SK-N-MC (cell line): ENCODE results near the gene ZNF618.

Experiments used
- EZH2 ChIP-seq: fragments of 200-600 bp; sonication (generic); IDR thresholded peaks from one replicate; pipeline ENCODE4 v1.6.1; 2017; ENCODE audit warnings: antibody characterized with exemption
- FOXP2 ChIP-seq: optimal IDR thresholded peaks from 2 replicates; pipeline ENCODE3; 2011; ENCODE audit warnings: mild to moderate bottlenecking, moderate library complexity; ENCODE audit not compliant: insufficient read depth; ENCODE audit errors: extremely low read length, control extremely low read depth
- POLR2AphosphoS5 ChIP-seq: IDR thresholded peaks from 2 replicates; pipeline ENCODE4 v1.6.1; 2012; ENCODE audit warnings: mild to moderate bottlenecking, low read depth, low read length, borderline replicate concordance

- TF ChIP-seq POLR2AphosphoS5 (no peak), EZH2 (no peak), FOXP2 (no peak)
Observed at GRCh38 chr9:114006155-114006550, 130.0 kb downstream of the ZNF618 start.
